Spleen (tissue), 11 donors: ENCODE results near the gene INHBB. TPM values are rescaled to one million over a fixed set of nuclear protein-coding genes. Genes with fewer than 3 reads are reported as not detected.

ENCODE experiments used
- DNase-seq: peaks from one replicate; pipeline ENCODE4 v3.0.0-alpha.2; 2020
- H3K27ac ChIP-seq, 8 donors: fragments of 200-600 bp; sonication (generic) in 7 of 8; 1 replicate in 4 of 8; 2 replicates in 4 of 8; pipeline versions ENCODE4 v1.5.0 to v1.8.0; 2016 to 2021; ENCODE audit warnings: inconsistent platforms in 4 of 8, mild to moderate bottlenecking in 4 of 8, moderate library complexity in 1 of 8
- H3K27me3 ChIP-seq, 7 donors: fragments of 200-600 bp; sonication (generic) in 6 of 7; replicated peaks in 1 of 7; 1 replicate in 4 of 7; 2 replicates in 3 of 7; pipeline versions ENCODE4 v1.5.0 to v1.8.0; 2016 to 2021; ENCODE audit warnings: inconsistent platforms in 3 of 7, mild to moderate bottlenecking in 1 of 7
- H3K36me3 ChIP-seq, 6 donors: fragments of 200-600 bp; sonication (generic) in 5 of 6; 1 replicate in 4 of 6; 2 replicates in 2 of 6; pipeline versions ENCODE4 v1.5.0 to v1.8.0; 2016 to 2021; ENCODE audit warnings: inconsistent platforms in 2 of 6
- H3K4me1 ChIP-seq, 6 donors: fragments of 200-600 bp; sonication (generic) in 5 of 6; 1 replicate in 3 of 6; 2 replicates in 3 of 6; pipeline versions ENCODE4 v1.5.0 to v1.8.0; 2016 to 2021; ENCODE audit warnings: inconsistent platforms in 3 of 6
- H3K4me3 ChIP-seq, 8 donors: fragments of 200-600 bp; sonication (generic) in 7 of 8; 1 replicate in 4 of 8; 2 replicates in 4 of 8; pipeline versions ENCODE4 v1.5.0 to v1.8.0; 2016 to 2021; ENCODE audit warnings: inconsistent platforms in 4 of 8, mild to moderate bottlenecking in 4 of 8, moderate library complexity in 2 of 8
- H3K9me3 ChIP-seq, 8 donors: fragments of 200-600 bp; sonication (generic) in 7 of 8; 1 replicate in 4 of 8; 2 replicates in 4 of 8; pipeline versions ENCODE4 v1.5.0 to v1.8.0; 2016 to 2021; ENCODE audit warnings: inconsistent platforms in 4 of 8
- CTCF ChIP-seq, 11 experiments: fragments of 200-600 bp in 7 of 11; fragments of 450-650 bp in 4 of 11; sonication (generic) in 4 of 11; IDR thresholded peaks in 8 of 11; conservative IDR thresholded peaks in 3 of 11; 1 replicate in 7 of 11; 2 replicates in 4 of 11; pipeline versions ENCODE4 v1.4.0 to v1.8.0; 2016 to 2021; ENCODE audit warnings: antibody characterized with exemption in 11 of 11, inconsistent platforms in 4 of 11, mild to moderate bottlenecking in 1 of 11
- POLR2A ChIP-seq, 3 donors: fragments of 450-650 bp; IDR thresholded peaks; one replicate each; pipeline ENCODE4 v1.5.1; 2017; ENCODE audit warnings: antibody characterized with exemption in 3 of 3, mild to moderate bottlenecking in 1 of 3
- POLR2AphosphoS5 ChIP-seq, 3 donors: sonication (generic); formaldehyde crosslinking; IDR thresholded peaks; one replicate each; pipeline ENCODE4 v1.5.1; 2017; ENCODE audit warnings: antibody characterized with exemption in 3 of 3
- WGBS, 5 donors: extraction: QIAGEN DNeasy Blood & Tissue Kit in 3 of 5; methylation state at CpG; one replicate each; pipeline versions ENCODE4 v1.1.5 to v1.1.7; 2013 to 2018; 5-methylcytosine and 5-hydroxymethylcytosine counted together
- intact Hi-C: fragments of 100-400 bp; cut with DNase I; formaldehyde crosslinking; loops from one replicate; pipeline ENCODE4 v1.15.0; 2023; ENCODE audit warnings: low total_unique reads
- polyA plus RNA-seq, 3 donors: library from polyadenylated mRNA; stranded (reverse); fragments of 200-250 nt; gene quantifications; one replicate each; pipeline ENCODE4 v1.2.1, GENCODE V29; 2013
- total RNA-seq, 7 donors: library from RNA; depleted of rRNA in 3 of 7; stranded (reverse); fragments of >200 nt in 3 of 7; fragmentation: NEBNext Ultra II Directional in 4 of 7; extraction: Animal tissue kit (Norgen Biotek cat#: 25700) in 4 of 7; gene quantifications; one replicate each; pipeline versions ENCODE4 v1.1.0 to v1.2.1, GENCODE V29; 2016 to 2021
- donor health status: healthy with polysubstance abuse.
- donor health status: DM: no; HTN: no; CAD: no; lungs with moderate emphysema.
- donor health status: DM: no; HTN: no; CAD: no.
- donor health status: Bipolar disorder and iron deficiency.
- donor health status: healthy.
- donor health status: DM: no; HTN: no; CAD: no.
- donor health status: DM: yes; HTN: yes; CAD: no.

INHBB gene
- total and polyA plus RNA-seq, 10 donors: 0.26 to 1.5 (median 0.67) TPM

GRCh38 chr2:120379916-120380893 lies 34.3 kb downstream of the INHBB start:
- H3K4me1 ChIP-seq: no peaks in the 10 kb centered on the region
- TF ChIP-seq POLR2AphosphoS5 (IDR thresholded peaks at IDR 0.05): no peak
- TF ChIP-seq POLR2A (IDR thresholded peaks at IDR 0.05): no peak
- no peak for TF ChIP-seq CTCF (IDR thresholded peaks at IDR 0.05 in 8 of 11, conservative IDR thresholded peaks at IDR 0.05 in 3 of 11)
- WGBS, 5 donors: 75 to 88% (median 81%) methylated on average over 18 to 21 of the region's 21 CpGs
- no peak for DNase-seq
- H3K27me3 ChIP-seq: peaks cover 0 to 36% (median 6%) of the 10 kb centered on the region in 7 donors
- intact Hi-C loops: no loop called here
- H3K9me3 ChIP-seq: no peaks in the 10 kb centered on the region
- no peak overlapping the region for H3K27ac ChIP-seq
- H3K4me3 ChIP-seq: no peak overlapping the region
- no peaks in the 10 kb centered on the region for H3K36me3 ChIP-seq

GRCh38 chr2:120381192-120381591 lies 35.3 kb downstream of the INHBB start:
- H3K36me3 ChIP-seq: no peaks in the 10 kb centered on the region
- TF ChIP-seq POLR2A (IDR thresholded peaks at IDR 0.05): no peak
- no peak for TF ChIP-seq CTCF (IDR thresholded peaks at IDR 0.05 in 8 of 11, conservative IDR thresholded peaks at IDR 0.05 in 3 of 11)
- TF ChIP-seq POLR2AphosphoS5 (IDR thresholded peaks at IDR 0.05): no peak
- no peaks in the 10 kb centered on the region for H3K4me1 ChIP-seq
- no peak overlapping the region for H3K4me3 ChIP-seq
- intact Hi-C loops: no loop called here
- WGBS, 5 donors: 77 to 90% (median 84%) methylated on average over 5 to 6 of the region's 6 CpGs
- no peaks in the 10 kb centered on the region for H3K9me3 ChIP-seq
- DNase-seq: no peak
- H3K27ac ChIP-seq: no peak overlapping the region
- peaks cover 0 to 29% (median 6%) of the 10 kb centered on the region in 7 donors for H3K27me3 ChIP-seq

- Histone ChIP-seq H3K9me3 (no peaks in the 10 kb centered on the region), H3K36me3 (no peaks in the 10 kb centered on the region), H3K4me1 (no peaks in the 10 kb centered on the region), H3K27ac (no peak overlapping the region), H3K4me3 (no peak overlapping the region), H3K27me3 (peaks cover 0 to 29% (median 6%) of the 10 kb centered on the region in 7 donors)
- DNase-seq: no peak
- intact Hi-C loops: no loop called here
- TF ChIP-seq POLR2A (IDR thresholded peaks at IDR 0.05): no peak
- no peak for TF ChIP-seq CTCF (IDR thresholded peaks at IDR 0.05 in 8 of 11, conservative IDR thresholded peaks at IDR 0.05 in 3 of 11)
- no peak for TF ChIP-seq POLR2AphosphoS5 (IDR thresholded peaks at IDR 0.05)
- 68 to 77% (median 70%) methylated on average over 4 of the region's 4 CpGs for WGBS, 5 donors
Observed at GRCh38 chr2:120381661-120382060, 35.7 kb downstream of the INHBB start.

- Histone ChIP-seq H3K9me3 (no peaks in the 10 kb centered on the region), H3K4me1 (no peaks in the 10 kb centered on the region), H3K36me3 (no peaks in the 10 kb centered on the region), H3K4me3 (no peak overlapping the region), H3K27ac (no peak overlapping the region), H3K27me3 (peaks cover 0 to 24% (median 6%) of the 10 kb centered on the region in 7 donors)
- no peak for DNase-seq
- intact Hi-C loops: no loop called here
- no peak for TF ChIP-seq CTCF (IDR thresholded peaks at IDR 0.05 in 8 of 11, conservative IDR thresholded peaks at IDR 0.05 in 3 of 11)
- no peak for TF ChIP-seq POLR2AphosphoS5 (IDR thresholded peaks at IDR 0.05)
- no peak for TF ChIP-seq POLR2A (IDR thresholded peaks at IDR 0.05)
- WGBS, 5 donors: 85 to 93% (median 90%) methylated on average over 10 to 11 of the region's 11 CpGs
Observed at GRCh38 chr2:120382541-120383144, 36.7 kb downstream of the INHBB start.
